ENCODE results near the gene BATF3.

DNA sequence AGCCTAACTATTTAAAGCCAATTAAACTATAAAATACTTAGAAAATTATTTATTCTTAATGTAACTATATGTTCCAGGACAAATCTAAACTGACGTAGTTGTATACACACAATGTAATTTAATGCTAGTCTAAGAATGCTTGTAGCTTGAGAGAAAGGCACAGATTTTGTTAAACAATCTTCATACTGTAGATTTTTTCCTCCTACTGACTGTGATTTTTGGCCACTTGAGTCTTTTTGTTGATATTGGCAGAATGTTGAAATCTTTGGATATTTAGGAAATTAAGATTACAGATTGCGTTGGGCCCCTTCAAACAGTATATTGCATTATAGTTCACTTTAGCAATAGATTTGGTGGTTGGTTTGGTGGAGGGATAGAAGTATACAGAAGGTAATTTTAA, 50.6 kb downstream of the BATF3 start:
- TF ChIP-seq, protein P1, sequence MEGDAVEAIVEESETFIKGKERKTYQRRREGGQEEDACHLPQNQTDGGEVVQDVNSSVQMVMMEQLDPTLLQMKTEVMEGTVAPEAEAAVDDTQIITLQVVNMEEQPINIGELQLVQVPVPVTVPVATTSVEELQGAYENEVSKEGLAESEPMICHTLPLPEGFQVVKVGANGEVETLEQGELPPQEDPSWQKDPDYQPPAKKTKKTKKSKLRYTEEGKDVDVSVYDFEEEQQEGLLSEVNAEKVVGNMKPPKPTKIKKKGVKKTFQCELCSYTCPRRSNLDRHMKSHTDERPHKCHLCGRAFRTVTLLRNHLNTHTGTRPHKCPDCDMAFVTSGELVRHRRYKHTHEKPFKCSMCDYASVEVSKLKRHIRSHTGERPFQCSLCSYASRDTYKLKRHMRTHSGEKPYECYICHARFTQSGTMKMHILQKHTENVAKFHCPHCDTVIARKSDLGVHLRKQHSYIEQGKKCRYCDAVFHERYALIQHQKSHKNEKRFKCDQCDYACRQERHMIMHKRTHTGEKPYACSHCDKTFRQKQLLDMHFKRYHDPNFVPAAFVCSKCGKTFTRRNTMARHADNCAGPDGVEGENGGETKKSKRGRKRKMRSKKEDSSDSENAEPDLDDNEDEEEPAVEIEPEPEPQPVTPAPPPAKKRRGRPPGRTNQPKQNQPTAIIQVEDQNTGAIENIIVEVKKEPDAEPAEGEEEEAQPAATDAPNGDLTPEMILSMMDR (IDR thresholded peaks at IDR 0.05) = no peak
- TF ChIP-seq EZH2 (IDR thresholded peaks at IDR 0.05) (no peak), EZH2phosphoT487 (IDR thresholded peaks at IDR 0.05) (no peak)

Data from neural progenitor cell (in vitro differentiated cells).